Measurements from ENCODE around the gene ELOVL6. TPM values are rescaled to one million over a fixed set of nuclear protein-coding genes. Genes with fewer than 3 reads are reported as not detected.

Gene ELOVL6
- polyA plus RNA-seq, 6 donors from 2014 or later = not detected

DNA sequence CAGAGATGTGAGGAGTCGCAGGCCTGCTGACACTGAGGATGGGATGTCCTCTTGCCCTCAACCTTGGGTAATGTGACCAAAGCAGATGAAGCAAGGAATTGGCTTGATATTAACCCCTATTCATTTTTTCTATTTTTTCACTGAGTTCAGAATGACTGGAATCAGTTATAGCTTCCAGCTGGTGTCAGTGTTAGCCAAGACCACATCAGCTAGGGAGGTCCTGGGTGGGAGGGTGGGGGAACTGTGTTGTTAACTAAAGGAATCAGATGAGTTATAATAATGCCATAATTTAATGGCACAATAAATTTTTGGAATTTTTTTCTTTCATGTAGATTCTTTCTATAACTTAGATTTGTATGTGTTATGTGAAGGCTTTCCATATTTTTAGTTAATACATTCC lies 193.9 kb downstream of the ELOVL6 start:
- H3K36me3 Mint-ChIP-seq = no peaks in the 10 kb centered on the region
- ATAC-seq (ENCODE audit: low read depth in 2 of 2) (no peak), DNase-seq (no peak)
- no peaks in the 10 kb centered on the region for H3K4me1 Mint-ChIP-seq
- H3K4me3 Mint-ChIP-seq = no peak overlapping the region
- no peak overlapping the region for H3K27ac Mint-ChIP-seq
- peaks cover 0 to 4% (median 0%) of the 10 kb centered on the region in 3 donors for H3K27me3 Mint-ChIP-seq
- no peaks in the 10 kb centered on the region for H3K9me3 Mint-ChIP-seq

DNA sequence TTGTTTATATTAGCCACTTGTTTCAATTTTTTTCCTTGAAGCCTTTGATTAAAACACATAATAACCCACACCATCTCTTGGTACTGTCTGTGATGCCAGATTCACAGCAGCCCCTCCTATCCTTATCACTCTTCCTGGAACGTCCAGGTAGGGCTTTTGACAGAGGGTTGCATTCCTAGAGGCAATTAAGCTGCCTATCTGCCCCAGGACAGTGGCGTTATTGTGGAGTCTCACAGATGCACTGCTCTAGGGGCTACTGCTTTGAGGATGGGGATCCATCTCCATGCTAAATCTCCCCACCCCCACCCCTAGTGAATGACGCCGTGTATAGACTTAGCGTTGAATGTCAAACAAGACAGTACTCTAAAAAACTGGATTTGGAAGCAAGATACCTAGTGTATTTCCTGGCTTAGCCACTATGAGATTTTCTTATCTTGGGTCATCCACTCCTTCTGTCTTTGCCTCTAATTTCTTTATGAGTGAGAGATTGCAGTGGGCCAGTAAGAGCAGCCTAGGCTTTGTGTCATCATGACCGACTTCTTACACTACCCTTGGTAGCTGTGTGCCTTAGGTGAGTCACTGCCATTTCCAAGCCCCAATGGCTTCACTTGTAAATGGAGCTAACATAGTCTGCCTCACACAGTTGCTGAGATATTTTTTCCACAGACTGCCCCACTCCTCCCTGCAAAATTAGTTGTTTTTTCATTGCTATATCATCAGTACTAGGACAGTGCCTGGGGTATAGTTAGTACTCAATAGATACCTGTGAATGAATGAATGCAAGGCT lies 194.8 kb downstream of the ELOVL6 start:
- Mint-ChIP-seq H3K36me3 (no peaks in the 10 kb centered on the region), H3K27me3 (peaks cover 0 to 4% (median 0%) of the 10 kb centered on the region in 3 donors), H3K4me1 (no peaks in the 10 kb centered on the region), H3K4me3 (no peak overlapping the region), H3K27ac (peak overlapping the region in 1 of 6 donors; percentile 50), H3K9me3 (no peaks in the 10 kb centered on the region)
- ATAC-seq (ENCODE audit: low read depth in 2 of 2) (no peak), DNase-seq (no peak)

DNA sequence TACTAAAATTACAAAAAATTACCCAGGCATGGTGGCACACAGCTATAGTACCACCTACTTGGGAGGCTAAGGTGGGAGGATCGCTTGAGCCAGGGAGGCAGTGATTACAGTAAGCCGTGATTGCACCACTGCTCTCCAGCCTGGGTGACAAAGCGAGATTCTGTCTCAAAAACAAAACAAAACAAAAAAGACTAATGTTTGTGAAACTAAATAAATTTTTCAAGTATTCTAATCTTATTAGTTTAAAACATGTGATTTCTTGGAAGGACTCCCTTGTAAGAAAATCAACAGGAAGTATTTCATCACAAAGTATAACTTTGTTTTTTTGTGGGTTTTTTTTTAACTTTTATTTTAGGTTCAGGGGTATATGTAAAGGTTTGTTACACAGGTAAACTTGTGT lies 196.1 kb downstream of the ELOVL6 start:
- Mint-ChIP-seq H3K4me1 (no peaks in the 10 kb centered on the region), H3K9me3 (no peaks in the 10 kb centered on the region), H3K36me3 (no peaks in the 10 kb centered on the region), H3K27me3 (peaks cover 0 to 4% (median 0%) of the 10 kb centered on the region in 3 donors), H3K27ac (no peak overlapping the region), H3K4me3 (no peak overlapping the region)
- ATAC-seq (ENCODE audit: low read depth in 2 of 2) = no peak
- no peak for DNase-seq

DNA sequence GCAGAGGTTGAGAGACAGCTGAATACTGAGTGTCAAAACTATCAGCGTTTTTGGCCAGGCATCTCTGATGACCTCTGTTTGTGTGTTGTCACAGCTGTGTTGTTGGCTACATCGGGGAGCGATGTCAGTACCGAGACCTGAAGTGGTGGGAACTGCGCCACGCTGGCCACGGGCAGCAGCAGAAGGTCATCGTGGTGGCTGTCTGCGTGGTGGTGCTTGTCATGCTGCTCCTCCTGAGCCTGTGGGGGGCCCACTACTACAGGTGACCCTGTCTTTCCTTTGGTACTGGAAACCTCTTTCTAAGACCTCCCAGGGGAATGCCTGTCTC lies 198.9 kb downstream of the ELOVL6 start:
- H3K27ac Mint-ChIP-seq = no peak overlapping the region
- no peaks in the 10 kb centered on the region for H3K27me3 Mint-ChIP-seq
- H3K9me3 Mint-ChIP-seq = no peaks in the 10 kb centered on the region
- ATAC-seq (ENCODE audit: low read depth in 2 of 2) (no peak), DNase-seq (no peak)
- H3K4me3 Mint-ChIP-seq = no peak overlapping the region
- H3K4me1 Mint-ChIP-seq = peaks cover 0 to 3% (median 2%) of the 10 kb centered on the region in 3 donors
- no peaks in the 10 kb centered on the region for H3K36me3 Mint-ChIP-seq

DNA sequence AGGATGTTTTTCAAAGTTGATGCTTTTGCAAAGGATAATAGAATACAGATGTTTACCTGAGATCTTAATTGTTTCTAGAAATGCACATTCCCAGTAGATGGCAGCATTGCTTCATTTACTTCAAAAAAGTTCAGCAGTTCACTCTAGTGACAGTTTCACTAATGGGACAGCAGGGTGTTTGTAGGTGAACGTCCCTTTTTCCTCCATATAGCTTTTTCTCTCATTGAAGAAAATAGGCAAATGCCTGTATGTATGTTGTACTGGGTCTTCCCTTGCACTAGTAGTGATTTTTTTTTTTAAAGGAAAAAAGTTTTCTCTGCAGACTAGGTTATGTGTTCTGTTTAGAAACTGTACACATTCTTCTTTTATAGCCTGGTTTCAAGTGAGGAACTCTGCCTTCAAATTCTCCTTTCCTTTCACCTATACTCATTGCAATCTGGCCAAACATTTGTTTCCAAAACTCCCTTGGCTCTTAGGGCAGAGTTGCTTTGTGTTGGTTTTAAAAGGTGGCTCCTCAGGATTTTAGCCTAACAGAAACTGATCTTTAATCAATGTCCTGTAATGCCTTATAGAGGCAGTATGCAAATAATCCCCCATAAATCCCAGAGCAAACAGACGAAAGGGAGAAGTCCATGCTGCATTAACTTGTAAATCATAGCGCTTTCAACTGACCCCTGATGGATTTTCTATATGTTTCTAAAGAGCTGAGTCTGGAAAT lies 199.4 kb downstream of the ELOVL6 start:
- no peaks in the 10 kb centered on the region for H3K27me3 Mint-ChIP-seq
- peak; percentile 55 for DNase-seq

DNA sequence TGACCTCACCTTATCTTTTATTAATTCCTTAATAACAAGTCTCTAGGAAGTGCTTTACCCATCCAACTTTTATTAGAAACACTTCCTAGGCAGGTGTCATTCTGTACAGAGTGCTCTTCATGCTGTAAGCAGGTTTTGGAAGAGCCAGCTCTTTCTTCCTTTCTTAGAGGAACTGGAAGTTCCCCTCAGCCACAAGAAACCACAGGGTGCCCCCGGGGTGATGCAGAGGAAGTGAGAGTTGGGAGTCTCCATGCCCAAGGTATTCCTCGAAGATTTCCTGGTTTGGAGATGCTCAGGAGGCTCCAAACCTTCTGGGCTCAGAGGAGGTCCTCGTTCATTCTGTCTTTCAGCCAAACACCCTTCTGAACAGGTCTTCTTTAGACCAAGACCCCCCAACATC lies 201.9 kb downstream of the ELOVL6 start:
- Mint-ChIP-seq H3K27ac (no peak overlapping the region), H3K36me3 (no peaks in the 10 kb centered on the region), H3K9me3 (peaks cover 0 to 3% (median 0%) of the 10 kb centered on the region in 7 donors), H3K4me1 (peaks cover 0 to 8% (median 7%) of the 10 kb centered on the region in 3 donors), H3K27me3 (no peaks in the 10 kb centered on the region), H3K4me3 (no peak overlapping the region)
- no peak for ATAC-seq (ENCODE audit: low read depth in 2 of 2)
- DNase-seq = no peak

More for the DNA sequence above, 199.4 kb downstream of the ELOVL6 start:
- Mint-ChIP-seq H3K36me3 (no peaks in the 10 kb centered on the region), H3K4me3 (no peak overlapping the region), H3K9me3 (no peaks in the 10 kb centered on the region), H3K4me1 (peaks cover 0 to 7% (median 7%) of the 10 kb centered on the region in 3 donors), H3K27ac (peak overlapping the region in 1 of 6 donors; percentile 75)
- ATAC-seq (ENCODE audit: low read depth in 2 of 2) = peak; percentile 61 to 75
